ENCODE results near the gene GLYR1. TPM values are rescaled to one million over a fixed set of nuclear protein-coding genes. Genes with fewer than 3 reads are reported as not detected.

The GLYR1 gene
- total RNA-seq, 2 experiments from 2014 or later, result 80.4 to 85.4 TPM

- no peaks in the 10 kb centered on the region for H3K9me3 Mint-ChIP-seq
- ChIA-PET POLR2A (no interaction called here), CTCF (interaction anchor here (1.5 kb wide), 1 partner anchor 16 kb away, joined by 3 read pairs; no protein-coding TSS in a partner anchor)
- H3K4me1 Mint-ChIP-seq, result no peaks in the 10 kb centered on the region
- DNase-seq, result no peak
- H3K4me3 Mint-ChIP-seq, result no peak overlapping the region
- H3K27me3 Mint-ChIP-seq, result no peaks in the 10 kb centered on the region
- peaks cover 42% of the 10 kb centered on the region for H3K36me3 Mint-ChIP-seq (ENCODE audit: low read depth)
- H3K27ac Mint-ChIP-seq, result no peak overlapping the region
These were observed 39.1 kb upstream of the GLYR1 start for GRCh38 chr16:4886151-4886550.

GRCh38 chr16:4884972-4885874, 38.1 kb upstream of the GLYR1 start:
- H3K27ac Mint-ChIP-seq, result no peak overlapping the region
- H3K4me3 Mint-ChIP-seq, result no peak overlapping the region
- DNase-seq, result no peak
- H3K36me3 Mint-ChIP-seq (ENCODE audit: low read depth), result peaks cover 52% of the 10 kb centered on the region
- H3K4me1 Mint-ChIP-seq, result no peaks in the 10 kb centered on the region
- CTCF ChIA-PET, result no interaction called here
- POLR2A ChIA-PET, result no interaction called here
- H3K9me3 Mint-ChIP-seq, result no peaks in the 10 kb centered on the region
- no peaks in the 10 kb centered on the region for H3K27me3 Mint-ChIP-seq

- H3K27me3 Mint-ChIP-seq, result no peaks in the 10 kb centered on the region
- no peak for DNase-seq
- no peaks in the 10 kb centered on the region for H3K9me3 Mint-ChIP-seq
- H3K36me3 Mint-ChIP-seq (ENCODE audit: low read depth), result peaks cover 55% of the 10 kb centered on the region
- H3K4me1 Mint-ChIP-seq, result no peaks in the 10 kb centered on the region
- ChIA-PET POLR2A (no interaction called here), CTCF (no interaction called here)
- no peak overlapping the region for H3K27ac Mint-ChIP-seq
- H3K4me3 Mint-ChIP-seq, result no peak overlapping the region
These were observed 37.1 kb upstream of the GLYR1 start for GRCh38 chr16:4884209-4884608.

DNA sequence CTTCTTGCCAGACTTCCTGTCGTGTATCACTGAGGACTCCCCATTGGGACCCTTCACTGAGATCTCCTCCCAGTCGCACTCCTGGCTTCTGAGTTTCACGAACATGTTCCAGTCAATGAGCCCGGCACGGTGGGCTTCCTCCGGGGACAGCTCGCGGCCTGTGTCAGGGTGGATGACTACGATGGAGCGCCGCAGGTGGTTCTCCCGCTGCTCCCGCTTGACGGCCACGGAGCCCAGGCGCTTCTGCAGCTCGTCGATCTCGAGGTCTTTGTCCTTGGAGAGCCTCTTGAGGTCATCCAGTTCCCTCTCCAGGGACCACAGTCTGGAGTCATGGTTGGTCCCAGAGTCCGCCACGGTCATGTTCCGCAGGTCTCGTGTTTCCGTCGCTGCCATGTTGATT, 36.4 kb upstream of the GLYR1 start:
- Mint-ChIP-seq H3K9me3 (no peaks in the 10 kb centered on the region), H3K4me3 (no peak overlapping the region), H3K27me3 (no peaks in the 10 kb centered on the region), H3K27ac (no peak overlapping the region), H3K4me1 (no peaks in the 10 kb centered on the region), H3K36me3 (ENCODE audit: low read depth) (peaks cover 60% of the 10 kb centered on the region)
- DNase-seq, result no peak
- ChIA-PET CTCF (no interaction called here), POLR2A (no interaction called here)

DNA sequence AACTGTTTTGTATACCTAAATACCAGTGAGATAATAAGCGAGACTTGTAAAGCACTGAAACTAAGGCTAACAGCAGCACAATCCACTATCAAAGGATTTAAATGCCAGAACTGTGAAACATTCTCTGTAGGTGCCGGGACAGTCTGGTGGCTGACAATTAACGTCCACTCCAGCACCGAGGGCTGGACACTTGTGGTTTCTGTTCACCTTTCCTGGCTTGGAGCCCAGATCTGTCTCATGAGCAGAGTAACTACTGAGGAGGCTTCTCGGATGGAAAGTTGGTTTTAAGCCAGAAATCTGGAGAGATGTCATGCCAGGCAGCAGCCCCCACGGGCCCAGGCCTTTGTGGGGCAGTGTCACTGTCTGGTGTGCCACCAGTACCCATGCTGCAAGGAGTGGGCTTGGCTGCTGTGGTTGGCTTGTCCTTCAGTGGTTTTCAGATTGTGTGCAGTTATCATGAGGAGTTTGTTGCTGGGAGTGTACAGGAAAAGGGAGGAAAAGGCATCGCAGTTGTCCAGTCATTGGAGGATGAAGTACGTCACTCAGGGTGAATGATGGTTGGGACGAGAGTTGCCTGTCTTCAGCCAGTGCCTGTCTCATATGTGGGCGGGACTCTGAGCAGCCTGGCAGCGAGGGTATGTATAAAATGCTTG, 35.7 kb upstream of the GLYR1 start:
- Mint-ChIP-seq H3K4me3 (no peak overlapping the region), H3K36me3 (ENCODE audit: low read depth) (peaks cover 64% of the 10 kb centered on the region)
- CTCF ChIA-PET, result no interaction called here

DNA sequence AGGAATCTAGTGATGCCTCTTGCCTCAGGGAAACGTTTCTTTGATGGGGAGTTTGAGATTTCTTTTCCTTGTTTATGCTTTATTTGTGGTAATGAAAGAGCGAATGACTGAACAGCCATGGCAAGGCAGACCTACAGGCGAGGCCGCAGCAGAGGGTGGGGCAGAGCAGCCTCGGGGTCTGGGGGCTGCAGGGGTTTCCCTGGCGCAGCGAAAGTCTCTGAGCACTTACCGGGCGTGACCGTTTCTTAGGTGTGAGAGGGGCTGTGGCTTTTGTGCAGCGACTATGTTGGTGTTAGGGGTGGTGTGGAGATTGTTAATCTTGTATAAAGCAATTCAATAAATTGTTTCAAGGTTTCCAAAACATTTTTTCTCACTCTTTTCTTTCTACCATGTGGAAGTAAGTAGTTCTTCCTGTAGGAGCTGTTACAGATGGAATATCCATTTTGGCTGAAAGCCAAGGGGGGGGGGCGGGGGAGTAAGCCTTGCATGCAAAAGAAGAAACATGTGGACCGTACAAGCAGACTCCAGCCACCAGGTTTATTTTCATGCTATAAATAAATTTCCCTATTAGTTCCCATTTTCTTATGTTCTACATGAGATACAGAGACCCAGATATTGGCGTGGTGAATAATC, 35.0 kb upstream of the GLYR1 start:
- Mint-ChIP-seq H3K27me3 (no peaks in the 10 kb centered on the region), H3K4me1 (no peaks in the 10 kb centered on the region), H3K4me3 (no peak overlapping the region), H3K9me3 (no peaks in the 10 kb centered on the region), H3K27ac (no peak overlapping the region), H3K36me3 (ENCODE audit: low read depth) (peaks cover 69% of the 10 kb centered on the region)
- ChIA-PET CTCF (interaction anchor here (1.0 kb wide), 1 partner anchor 18 kb away, joined by 4 read pairs; no protein-coding TSS in a partner anchor), POLR2A (no interaction called here)
- no peak for DNase-seq

More for the DNA sequence above, 35.7 kb upstream of the GLYR1 start:
- Mint-ChIP-seq H3K9me3 (no peaks in the 10 kb centered on the region), H3K27ac (no peak overlapping the region), H3K4me1 (no peaks in the 10 kb centered on the region), H3K27me3 (no peaks in the 10 kb centered on the region)
- DNase-seq, result no peak
- POLR2A ChIA-PET, result no interaction called here

- ChIA-PET POLR2A (no interaction called here), CTCF (no interaction called here)
- H3K4me3 Mint-ChIP-seq, result no peak overlapping the region
These were observed 33.0 kb upstream of the GLYR1 start for GRCh38 chr16:4880006-4880580.

GRCh38 chr16:4879049-4879448, 32.0 kb upstream of the GLYR1 start:
- Mint-ChIP-seq H3K27ac (no peak overlapping the region), H3K4me3 (no peak overlapping the region), H3K9me3 (no peaks in the 10 kb centered on the region), H3K27me3 (no peaks in the 10 kb centered on the region), H3K4me1 (no peaks in the 10 kb centered on the region), H3K36me3 (ENCODE audit: low read depth) (peaks cover 66% of the 10 kb centered on the region)
- ChIA-PET CTCF (no interaction called here), POLR2A (no interaction called here)
- DNase-seq, result no peak

More at GRCh38 chr16:4880006-4880580, 33.0 kb upstream of the GLYR1 start:
- no peak overlapping the region for H3K27ac Mint-ChIP-seq
- no peaks in the 10 kb centered on the region for H3K27me3 Mint-ChIP-seq
- no peaks in the 10 kb centered on the region for H3K9me3 Mint-ChIP-seq
- H3K36me3 Mint-ChIP-seq (ENCODE audit: low read depth), result peaks cover 71% of the 10 kb centered on the region
- H3K4me1 Mint-ChIP-seq, result no peaks in the 10 kb centered on the region
- DNase-seq, result no peak

- POLR2A ChIA-PET, result no interaction called here
- no peak overlapping the region for H3K4me3 Mint-ChIP-seq
These were observed 30.2 kb upstream of the GLYR1 start for GRCh38 chr16:4877380-4877685.

GRCh38 chr16:4876646-4877379, 29.7 kb upstream of the GLYR1 start:
- H3K4me1 Mint-ChIP-seq, result peaks cover 3% of the 10 kb centered on the region
- H3K27me3 Mint-ChIP-seq, result no peaks in the 10 kb centered on the region
- H3K9me3 Mint-ChIP-seq, result no peaks in the 10 kb centered on the region
- H3K4me3 Mint-ChIP-seq, result no peak overlapping the region
- ChIA-PET CTCF (no interaction called here), POLR2A (no interaction called here)
- DNase-seq, result no peak
- H3K27ac Mint-ChIP-seq, result no peak overlapping the region
- peaks cover 56% of the 10 kb centered on the region for H3K36me3 Mint-ChIP-seq (ENCODE audit: low read depth)

More at GRCh38 chr16:4877380-4877685, 30.2 kb upstream of the GLYR1 start:
- H3K36me3 Mint-ChIP-seq (ENCODE audit: low read depth), result peaks cover 58% of the 10 kb centered on the region
- no peak for DNase-seq
- no peaks in the 10 kb centered on the region for H3K4me1 Mint-ChIP-seq
- H3K27me3 Mint-ChIP-seq, result no peaks in the 10 kb centered on the region
- CTCF ChIA-PET, result no interaction called here
- H3K9me3 Mint-ChIP-seq, result no peaks in the 10 kb centered on the region
- no peak overlapping the region for H3K27ac Mint-ChIP-seq

- Mint-ChIP-seq H3K36me3 (ENCODE audit: low read depth) (peaks cover 61% of the 10 kb centered on the region), H3K4me3 (no peak overlapping the region), H3K9me3 (no peaks in the 10 kb centered on the region), H3K4me1 (peaks cover 10% of the 10 kb centered on the region), H3K27ac (no peak overlapping the region), H3K27me3 (no peaks in the 10 kb centered on the region)
- POLR2A ChIA-PET, result no interaction called here
- no peak for DNase-seq
- CTCF ChIA-PET, result interaction anchor here (0.6 kb wide), 1 partner anchor 151 kb away, joined by 4 read pairs; no protein-coding TSS in a partner anchor
These were observed 27.6 kb upstream of the GLYR1 start for GRCh38 chr16:4874666-4875065.

DNA sequence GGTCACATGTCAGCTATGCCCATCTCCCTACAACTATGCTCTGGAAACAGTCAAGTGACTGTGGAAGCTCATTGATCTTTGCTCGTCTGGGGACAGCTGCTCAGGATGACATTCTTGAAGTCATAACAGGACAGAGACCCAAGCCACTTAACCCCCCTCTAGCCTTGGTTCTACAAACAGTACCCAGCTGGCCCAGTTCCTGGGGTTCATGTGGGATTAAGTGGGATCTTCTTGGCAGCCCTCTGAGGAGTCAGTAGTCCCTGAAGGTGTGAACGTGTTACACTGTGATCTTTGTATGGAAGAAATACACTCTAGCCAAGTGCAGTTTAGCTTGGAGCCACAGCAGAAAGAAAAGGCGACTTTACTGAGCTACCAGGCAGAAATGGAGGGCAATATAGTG, 26.0 kb upstream of the GLYR1 start:
- Mint-ChIP-seq H3K4me1 (peaks cover 10% of the 10 kb centered on the region), H3K36me3 (ENCODE audit: low read depth) (peaks cover 69% of the 10 kb centered on the region), H3K27me3 (no peaks in the 10 kb centered on the region), H3K27ac (peak overlapping the region; percentile 34), H3K4me3 (no peak overlapping the region), H3K9me3 (no peaks in the 10 kb centered on the region)
- POLR2A ChIA-PET, result no interaction called here
- CTCF ChIA-PET, result interaction anchor here (0.6 kb wide), 1 partner anchor 188 kb away, joined by 3 read pairs; no protein-coding TSS in a partner anchor
- no peak for DNase-seq

GRCh38 chr16:4871071-4871470, 24.0 kb upstream of the GLYR1 start:
- peaks cover 64% of the 10 kb centered on the region for H3K36me3 Mint-ChIP-seq (ENCODE audit: low read depth)
- H3K9me3 Mint-ChIP-seq, result no peaks in the 10 kb centered on the region
- POLR2A ChIA-PET, result no interaction called here
- no peak overlapping the region for H3K4me3 Mint-ChIP-seq
- H3K27me3 Mint-ChIP-seq, result no peaks in the 10 kb centered on the region
- DNase-seq, result no peak
- CTCF ChIA-PET, result interaction anchor here (0.7 kb wide), 1 partner anchor 150 kb away, joined by 4 read pairs; no protein-coding TSS in a partner anchor
- H3K4me1 Mint-ChIP-seq, result peaks cover 10% of the 10 kb centered on the region
- H3K27ac Mint-ChIP-seq, result no peak overlapping the region
